H1 (cell line): ENCODE measurements around the gene MYL7. TPM values are rescaled to one million over a fixed set of nuclear protein-coding genes. Genes with fewer than 3 reads are reported as not detected.

Experiments used
- CTCF ChIA-PET: fragments of 300-600 bp; sonication (Branson Sonifier 250); formaldehyde crosslinking; loops from one replicate; lab custom pipeline; 2021; ENCODE audit not compliant: partially characterized antibody; lab: Charles Lee
- POLR2A ChIA-PET: fragments of 300-600 bp; sonication (Branson Sonifier 250); formaldehyde crosslinking; loops from one replicate; lab custom pipeline; 2021; ENCODE audit warnings: inconsistent platforms; ENCODE audit not compliant: partially characterized antibody; lab: Charles Lee
- DNase-seq, 2 experiments: peaks; one replicate each; pipeline versions ENCODE4 v3.0.0 to v3.0.0-alpha.2; 2010 to 2022; ENCODE audit warnings: low spot score in 2 of 2, low read depth in 1 of 2, mixed read lengths in 1 of 2
- FAIRE-seq: peaks from 2 replicates; lab custom pipeline; 2011; peaks lifted over from hg19 to GRCh38; lab: Jason Lieb, UNC
- H2AFZ ChIP-seq: 2 replicates; pipeline ENCODE4 v1.8.1; 2012; ENCODE audit warnings: low read length, inconsistent platforms
- H2AK5ac ChIP-seq: 2 replicates; pipeline ENCODE4 v1.6.1; 2013; ENCODE audit warnings: low read depth, low read length
- H2BK120ac ChIP-seq: replicated peaks from 2 replicates; pipeline ENCODE3; 2013; ENCODE audit warnings: low read depth, low read length, inconsistent platforms
- H2BK12ac ChIP-seq: 2 replicates; pipeline ENCODE4 v1.6.1; 2013; ENCODE audit warnings: low read depth, low read length
- H2BK15ac ChIP-seq: 2 replicates; pipeline ENCODE4 v1.6.1; 2013; ENCODE audit warnings: low read length
- H2BK20ac ChIP-seq: 2 replicates; pipeline ENCODE4 v1.6.1; 2013; ENCODE audit warnings: low read length
- H2BK5ac ChIP-seq: 2 replicates; pipeline ENCODE4 v1.6.1; 2013; ENCODE audit warnings: low read depth, low read length
- H3K14ac ChIP-seq: 2 replicates; pipeline ENCODE4 v1.6.1; 2013; ENCODE audit warnings: inconsistent platforms; ENCODE audit not compliant: insufficient read length
- H3K18ac ChIP-seq: 2 replicates; pipeline ENCODE4 v1.6.1; 2013; ENCODE audit warnings: low read length; ENCODE audit errors: extremely low read depth
- H3K23ac ChIP-seq: 2 replicates; pipeline ENCODE4 v1.6.1; 2013; ENCODE audit warnings: inconsistent platforms; ENCODE audit not compliant: insufficient read length
- H3K23me2 ChIP-seq: 2 replicates; pipeline ENCODE4 v1.6.1; 2013; ENCODE audit warnings: low read depth, low read length
- H3K27ac ChIP-seq: 2 replicates; pipeline ENCODE4 v1.6.1; 2011; ENCODE audit warnings: low read depth, low read length, inconsistent platforms
- H3K27me3 ChIP-seq, 4 experiments: replicated peaks in 1 of 4; 1 replicate in 1 of 4; 2 replicates in 3 of 4; pipeline versions ENCODE4 v1.6.1 to v1.8.1; 2011 to 2013; ENCODE audit warnings: low read length in 3 of 4, mild to moderate bottlenecking in 3 of 4, inconsistent platforms in 2 of 4, mixed read lengths in 2 of 4, moderate library complexity in 1 of 4; ENCODE audit not compliant: control insufficient read depth in 3 of 4, insufficient read depth in 3 of 4; ENCODE audit errors: extremely low read depth in 1 of 4
- H3K36me3 ChIP-seq, 4 experiments: 2 replicates each; pipeline versions ENCODE4 v1.6.1 to v1.8.1; 2011 to 2013; ENCODE audit warnings: mild to moderate bottlenecking in 4 of 4, low read length in 3 of 4, moderate library complexity in 2 of 4, control low read depth in 1 of 4, inconsistent platforms in 1 of 4; ENCODE audit not compliant: insufficient read depth in 4 of 4, control insufficient read depth in 2 of 4
- H3K4ac ChIP-seq: replicated peaks from 2 replicates; pipeline ENCODE3; 2013; ENCODE audit warnings: low read length, low read depth, mixed read lengths, inconsistent platforms; ENCODE audit not compliant: insufficient read length
- H3K4me1 ChIP-seq, 4 experiments: replicated peaks in 1 of 4; 1 replicate in 1 of 4; 2 replicates in 3 of 4; pipeline versions ENCODE4 v1.6.1 to v1.8.1; 2011 to 2013; ENCODE audit warnings: low read length in 3 of 4, inconsistent platforms in 2 of 4, mixed read lengths in 1 of 4; ENCODE audit not compliant: insufficient read depth in 4 of 4, control insufficient read depth in 3 of 4
- H3K4me2 ChIP-seq, 2 experiments: 2 replicates each; pipeline versions ENCODE4 v1.6.1 to v1.8.1; 2011 to 2013; ENCODE audit warnings: low read depth in 2 of 2, low read length in 2 of 2, control low read depth in 1 of 2, inconsistent platforms in 1 of 2, mild to moderate bottlenecking in 1 of 2; ENCODE audit not compliant: insufficient read depth in 1 of 2
- H3K4me3 ChIP-seq, 4 experiments: fragments of 200-600, 300-600 bp in 1 of 4; sonication (generic), shearing (Covaris generic), sonication (Bioruptor Twin) in 1 of 4; 2 replicates each; pipeline versions ENCODE4 v1.5.1 to v1.8.1; 2011 to 2016; ENCODE audit warnings: low read length in 4 of 4, low read depth in 3 of 4, control low read depth in 2 of 4, inconsistent platforms in 2 of 4, mild to moderate bottlenecking in 2 of 4, mixed read lengths in 1 of 4, moderate library complexity in 1 of 4; ENCODE audit not compliant: insufficient read depth in 2 of 4; ENCODE audit errors: extremely low read depth in 1 of 4
- H3K56ac ChIP-seq: replicated peaks from 2 replicates; pipeline ENCODE3; 2013; ENCODE audit warnings: low read depth, mild to moderate bottlenecking, mixed read lengths, low read length, inconsistent platforms; ENCODE audit not compliant: insufficient read length
- H3K79me1 ChIP-seq: 2 replicates; pipeline ENCODE4 v1.6.1; 2013; ENCODE audit warnings: low read depth, low read length, control low read depth
- H3K79me2 ChIP-seq, 2 experiments: 2 replicates each; pipeline versions ENCODE4 v1.6.1 to v1.8.1; 2012 to 2013; ENCODE audit warnings: low read length in 2 of 2, mild to moderate bottlenecking in 2 of 2, inconsistent platforms in 1 of 2; ENCODE audit not compliant: insufficient read depth in 2 of 2, control insufficient read depth in 1 of 2
- H3K9ac ChIP-seq, 4 experiments: replicated peaks in 1 of 4; 1 replicate in 1 of 4; 2 replicates in 3 of 4; pipeline versions ENCODE4 v1.6.1 to v1.8.1; 2011 to 2013; ENCODE audit warnings: low read depth in 3 of 4, low read length in 3 of 4, control low read depth in 2 of 4, mild to moderate bottlenecking in 2 of 4, moderate library complexity in 2 of 4, inconsistent platforms in 1 of 4; ENCODE audit errors: extremely low read depth in 1 of 4
- H3K9me3 ChIP-seq, 2 experiments: 2 replicates each; pipeline versions ENCODE4 v1.6.1 to v1.8.1; 2012 to 2013; ENCODE audit warnings: mild to moderate bottlenecking in 2 of 2, moderate library complexity in 2 of 2, control low read depth in 1 of 2, inconsistent platforms in 1 of 2, low read depth in 1 of 2, low read length in 1 of 2, mixed read lengths in 1 of 2; ENCODE audit not compliant: insufficient read depth in 2 of 2
- H4K20me1 ChIP-seq, 2 experiments: replicated peaks in 1 of 2; 2 replicates each; pipeline versions ENCODE3 to v1.8.1; 2011 to 2013; ENCODE audit warnings: inconsistent platforms in 2 of 2, low read length in 2 of 2, mild to moderate bottlenecking in 1 of 2; ENCODE audit not compliant: insufficient read depth in 2 of 2, control insufficient read depth in 1 of 2
- H4K5ac ChIP-seq: 2 replicates; pipeline ENCODE4 v1.6.1; 2013; ENCODE audit warnings: low read length, low read depth, mixed read lengths, inconsistent platforms; ENCODE audit not compliant: insufficient read length
- H4K8ac ChIP-seq: 2 replicates; pipeline ENCODE4 v1.8.0; 2013; ENCODE audit warnings: mild to moderate bottlenecking, moderate library complexity, low read length, inconsistent platforms; ENCODE audit not compliant: insufficient read depth; ENCODE audit errors: extremely low read depth
- H4K91ac ChIP-seq: replicated peaks from 2 replicates; pipeline ENCODE3; 2013; ENCODE audit warnings: low read length, mixed read lengths, inconsistent platforms; ENCODE audit not compliant: insufficient read length
- FOSL1 ChIP-seq: IDR thresholded peaks from 2 replicates; pipeline ENCODE4 v1.6.1; 2011; ENCODE audit warnings: mild to moderate bottlenecking, low read depth, low read length, moderate library complexity; ENCODE audit not compliant: insufficient read depth
- NRF1 ChIP-seq: IDR thresholded peaks from 2 replicates; pipeline ENCODE4 v1.6.1; 2011; ENCODE audit warnings: mild to moderate bottlenecking, low read depth, low read length, improper control_type of control experiment
- POLR2A ChIP-seq, 2 experiments: IDR thresholded peaks; 1 replicate in 1 of 2; 2 replicates in 1 of 2; pipeline ENCODE4 v1.6.1; 2011; ENCODE audit warnings: low read depth in 2 of 2, low read length in 2 of 2, mild to moderate bottlenecking in 2 of 2; ENCODE audit errors: control extremely low read depth in 1 of 2
- RFX5 ChIP-seq: IDR thresholded peaks from 2 replicates; pipeline ENCODE4 v1.6.1; 2011; ENCODE audit warnings: low read depth, low read length, improper control_type of control experiment, borderline replicate concordance
- SUZ12 ChIP-seq: fragments of 200-600 bp; sonication (generic); IDR thresholded peaks from 2 replicates; pipeline ENCODE4 v1.6.1; 2012; ENCODE audit warnings: mild to moderate bottlenecking, inconsistent platforms, low read length, moderate library complexity, mixed read lengths
- TEAD4 ChIP-seq: IDR thresholded peaks from 2 replicates; pipeline ENCODE4 v1.6.1; 2012; ENCODE audit warnings: low read depth, low read length, inconsistent platforms, mixed read lengths
- WGBS, 2 experiments: shearing (Covaris generic) in 1 of 2; methylation state at CpG; one replicate each; pipeline versions ENCODE4 v1.1.6 to v1.1.7; 2013 to 2015; ENCODE audit warnings: low lambda C conversion rate in 2 of 2, mixed read lengths in 2 of 2, inconsistent platforms in 1 of 2, low coverage in 1 of 2, missing lambda C conversion rate in 1 of 2; ENCODE audit not compliant: insufficient replicate concordance in 2 of 2, insufficient coverage in 1 of 2, insufficient read length in 1 of 2; ENCODE audit errors: extremely low coverage in 1 of 2, missing lambda C conversion rate in 1 of 2; 5-methylcytosine and 5-hydroxymethylcytosine counted together
- polyA plus RNA-seq, 7 experiments: library from polyadenylated mRNA; depleted of rRNA in 3 of 7; stranded (reverse) in 5 of 7; unstranded in 2 of 7; fragments of >200 nt in 5 of 7; fragments of 200-250 nt in 2 of 7; gene quantifications; 1 replicate in 5 of 7; 2 replicates in 1 of 7; 4 replicates in 1 of 7; pipeline versions ENCODE4 v1.2.1 to v1.2.3, GENCODE V29; 2011 to 2013; ENCODE audit warnings: missing spikeins in 2 of 7, mixed read lengths in 2 of 7
- total RNA-seq: library from RNA; stranded (reverse); fragmentation: NEBNext Ultra II Directional; extraction: Animal tissue kit (Norgen Biotek cat#: 25700); gene quantifications from 2 replicates; pipeline ENCODE4 v1.2.1, GENCODE V29; 2021

Gene MYL7
- total and polyA plus RNA-seq, 2 of the 8 experiments (the other 6 are each of a cell fraction or from before 2014, with no cell fraction given): 3.3 to 3.4 TPM

GRCh38 chr7:44094365-44094764 is 46.8 kb downstream of the MYL7 start:
- Histone ChIP-seq H3K56ac (no peak overlapping the region), H3K4me3 (no peak overlapping the region), H4K8ac (no peak overlapping the region), H3K27ac (no peak overlapping the region), H4K5ac (no peak overlapping the region), H4K91ac (no peak overlapping the region), H3K23ac (no peak overlapping the region), H3K4me1 (no peaks in the 10 kb centered on the region), H3K9ac (no peak overlapping the region), H3K27me3 (no peaks in the 10 kb centered on the region), H2BK20ac (no peak overlapping the region), H2BK12ac (no peak overlapping the region), H2AFZ (no peak overlapping the region), H3K79me1 (no peaks in the 10 kb centered on the region), H4K20me1 (no peaks in the 10 kb centered on the region), H2BK15ac (no peak overlapping the region), H3K79me2 (no peaks in the 10 kb centered on the region), H2AK5ac (no peak overlapping the region), H3K23me2 (no peaks in the 10 kb centered on the region), H3K14ac (no peak overlapping the region), H2BK5ac (no peak overlapping the region), H2BK120ac (no peak overlapping the region), H3K9me3 (no peaks in the 10 kb centered on the region), H3K4ac (no peak overlapping the region), H3K4me2 (no peak overlapping the region), H3K36me3 (no peaks in the 10 kb centered on the region), H3K18ac (no peak overlapping the region)
- CTCF ChIA-PET: no interaction called here
- FAIRE-seq: no peak
- 84% methylated on average over 2 of the region's 2 CpGs; no CpG with 5 or more reads in 1 of the 2 experiments for WGBS, 2 experiments
- POLR2A ChIA-PET: interaction anchor here (1.6 kb wide), 1 partner anchor 17 kb away, joined by 3 read pairs; no protein-coding TSS in a partner anchor
- DNase-seq: no peak
- TF ChIP-seq SUZ12 (no peak), FOSL1 (no peak), POLR2A (IDR thresholded peaks at IDR 0.05; ENCODE audit: control extremely low read depth in 1 of 2, low read depth in 2 of 2, low read length in 2 of 2) (no peak), NRF1 (no peak), TEAD4 (no peak), RFX5 (no peak)
